Measurements from ENCODE around the gene RADX.

Gene RADX

GRCh38 chrX:106692425-106693065 lies 80.8 kb downstream of the RADX start:
- POLR2A ChIA-PET: interaction anchor here (0.8 kb wide), 1 partner anchor 34 kb away, joined by 4 read pairs; the partner anchor contains the start of gene RNF128
- H3K27ac ChIP-seq (ENCODE audit: extremely low read depth, low read depth, low read length): no peak overlapping the region
- no peaks in the 10 kb centered on the region for H3K9me3 ChIP-seq (ENCODE audit: control insufficient read depth, insufficient read depth, low read depth, low read length)
- CTCF ChIA-PET: interaction anchor here (0.6 to 1.7 kb wide), 4 partner anchors 13 to 35 kb away, joined by 3 to 5 read pairs (median 3); no protein-coding TSS in a partner anchor
- H3K4me3 ChIP-seq (ENCODE audit: low read depth, low read length): no peak overlapping the region
- no peak for TF ChIP-seq ZNF341 (tag by site-specific recombination; IDR thresholded peaks at IDR 0.05; ENCODE audit: low read depth)
- no peak for TF ChIP-seq ZNF302 (tag by site-specific recombination; IDR thresholded peaks at IDR 0.05; ENCODE audit: low read depth)
- TF ChIP-seq ZNF670 (tag by site-specific recombination; IDR thresholded peaks at IDR 0.05; ENCODE audit: low read depth): no peak
- TF ChIP-seq SALL2 (tag by site-specific recombination; IDR thresholded peaks at IDR 0.05; ENCODE audit: borderline replicate concordance): no peak
- no peak for TF ChIP-seq ZNF423 (tag by site-specific recombination; IDR thresholded peaks at IDR 0.05)
- no peak for TF ChIP-seq SP2 (tag by site-specific recombination; IDR thresholded peaks at IDR 0.05)
- TF ChIP-seq ZNF24 (tag by site-specific recombination; IDR thresholded peaks at IDR 0.05): no peak
- TF ChIP-seq ZNF37A (tag by site-specific recombination; IDR thresholded peaks at IDR 0.05): no peak
- no peak for TF ChIP-seq PRDM4 (tag by site-specific recombination; IDR thresholded peaks at IDR 0.05)
- TF ChIP-seq ZNF354C (tag by site-specific recombination; IDR thresholded peaks at IDR 0.05; ENCODE audit: borderline replicate concordance, low read depth): no peak
- no peak for TF ChIP-seq ZNF624 (tag by site-specific recombination; IDR thresholded peaks at IDR 0.05)
- no peak for TF ChIP-seq PRDM6 (tag by site-specific recombination; IDR thresholded peaks at IDR 0.05)
- TF ChIP-seq ZNF704 (tag by site-specific recombination; IDR thresholded peaks at IDR 0.05): no peak
- no peak for TF ChIP-seq ZBTB8A (tag by site-specific recombination; IDR thresholded peaks at IDR 0.05)
- no peak for TF ChIP-seq ZBTB44 (tag by site-specific recombination; IDR thresholded peaks at IDR 0.05)
- no peak for TF ChIP-seq PATZ1 (tag by site-specific recombination; IDR thresholded peaks at IDR 0.05)
- no peak for TF ChIP-seq ZNF26 (tag by site-specific recombination; IDR thresholded peaks at IDR 0.05)
- TF ChIP-seq ZNF629 (tag by site-specific recombination; IDR thresholded peaks at IDR 0.05): no peak
- no peak for TF ChIP-seq ZNF157 (tag by site-specific recombination; IDR thresholded peaks at IDR 0.05)
- TF ChIP-seq, protein P1, sequence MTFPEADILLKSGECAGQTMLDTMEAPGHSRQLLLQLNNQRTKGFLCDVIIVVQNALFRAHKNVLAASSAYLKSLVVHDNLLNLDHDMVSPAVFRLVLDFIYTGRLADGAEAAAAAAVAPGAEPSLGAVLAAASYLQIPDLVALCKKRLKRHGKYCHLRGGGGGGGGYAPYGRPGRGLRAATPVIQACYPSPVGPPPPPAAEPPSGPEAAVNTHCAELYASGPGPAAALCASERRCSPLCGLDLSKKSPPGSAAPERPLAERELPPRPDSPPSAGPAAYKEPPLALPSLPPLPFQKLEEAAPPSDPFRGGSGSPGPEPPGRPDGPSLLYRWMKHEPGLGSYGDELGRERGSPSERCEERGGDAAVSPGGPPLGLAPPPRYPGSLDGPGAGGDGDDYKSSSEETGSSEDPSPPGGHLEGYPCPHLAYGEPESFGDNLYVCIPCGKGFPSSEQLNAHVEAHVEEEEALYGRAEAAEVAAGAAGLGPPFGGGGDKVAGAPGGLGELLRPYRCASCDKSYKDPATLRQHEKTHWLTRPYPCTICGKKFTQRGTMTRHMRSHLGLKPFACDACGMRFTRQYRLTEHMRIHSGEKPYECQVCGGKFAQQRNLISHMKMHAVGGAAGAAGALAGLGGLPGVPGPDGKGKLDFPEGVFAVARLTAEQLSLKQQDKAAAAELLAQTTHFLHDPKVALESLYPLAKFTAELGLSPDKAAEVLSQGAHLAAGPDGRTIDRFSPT (tag by site-specific recombination; IDR thresholded peaks at IDR 0.05): no peak
- H3K4me1 ChIP-seq (ENCODE audit: control insufficient read depth, insufficient read depth, low read length): no peaks in the 10 kb centered on the region
- H3K36me3 ChIP-seq (ENCODE audit: control insufficient read depth in 2 of 2, insufficient read depth in 1 of 2, low read length in 2 of 2): no peaks in the 10 kb centered on the region
